ENCODE results near the gene VARS2.
"Not testable (repeated sequence)": the region's sequence is repeated elsewhere in the genome, so short reads cannot be mapped to it uniquely, and the experiment has no call there.

VARS2 gene

GRCh38 chr6:30962716-30963115, 48.7 kb downstream of the VARS2 start:
- no peak for DNase-seq (ENCODE audit: low read depth, low spot score)

DNA sequence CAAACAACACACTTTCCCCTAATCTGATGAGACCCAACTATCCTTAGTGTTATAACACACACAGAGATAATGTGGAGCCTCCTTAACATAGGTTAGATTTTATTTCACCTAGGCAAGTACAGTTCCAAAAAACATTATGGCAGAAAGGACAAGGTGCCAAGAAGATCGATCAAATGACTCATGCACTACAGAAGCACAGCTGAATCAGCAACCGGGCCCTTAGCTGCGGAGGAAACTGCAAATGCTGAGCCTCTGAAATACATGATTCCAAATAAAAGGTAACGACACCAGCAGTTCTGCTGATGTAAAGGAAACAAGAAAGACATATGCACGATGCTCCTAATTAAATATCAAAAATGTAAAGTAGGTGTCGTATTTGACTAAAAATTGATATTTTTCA, 49.6 kb downstream of the VARS2 start:
- DNase-seq (ENCODE audit: low read depth, low spot score) = no peak

GRCh38 chr6:30964075-30964474, 50.0 kb downstream of the VARS2 start:
- no peak for DNase-seq (ENCODE audit: low read depth, low spot score)

DNA sequence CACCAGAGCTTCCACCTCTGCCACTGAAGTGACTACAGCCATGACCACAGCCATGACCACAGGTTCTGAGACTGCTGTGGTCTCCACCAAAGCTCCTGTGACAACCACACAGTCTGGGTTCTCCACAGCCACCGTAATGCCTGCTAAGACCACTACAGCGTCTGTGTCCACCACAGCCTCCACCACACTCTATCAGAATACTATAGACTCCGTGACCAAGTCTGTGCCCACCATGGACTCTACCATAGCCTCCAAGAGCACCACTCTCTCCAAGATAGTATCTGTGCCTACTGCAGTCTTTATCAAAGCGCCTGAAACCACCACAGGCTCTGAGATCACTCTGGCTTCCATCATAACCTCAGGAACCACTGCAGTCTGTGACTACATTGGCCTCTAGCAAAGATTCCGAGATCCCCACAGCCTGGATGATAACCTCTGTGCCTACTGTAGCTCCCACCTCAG, 51.1 kb downstream of the VARS2 start:
- no peak for DNase-seq (ENCODE audit: low read depth, low spot score)

GRCh38 chr6:30966154-30966553, 52.1 kb downstream of the VARS2 start:
- no peak for DNase-seq (ENCODE audit: low read depth, low spot score)

DNA sequence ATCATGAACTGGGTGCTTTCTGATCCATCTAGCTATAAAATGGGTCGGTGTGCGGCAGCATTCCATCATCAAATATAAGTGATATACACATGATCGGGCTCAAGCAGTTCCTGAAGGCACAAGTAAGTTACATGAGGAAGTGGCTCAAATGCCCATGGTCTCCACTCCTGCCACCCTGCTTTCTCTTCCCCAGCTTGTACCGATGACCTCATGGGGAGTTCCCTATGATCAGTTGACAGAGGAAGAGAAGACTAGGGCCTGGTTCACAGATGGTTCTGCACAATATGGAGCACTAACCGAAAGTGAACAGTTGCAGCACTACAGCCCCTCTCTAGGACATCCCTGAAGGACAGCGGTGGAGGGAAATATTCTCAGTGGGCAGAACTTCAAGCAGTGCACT, 55.1 kb downstream of the VARS2 start:
- DNase-seq (ENCODE audit: low read depth, low spot score) = not testable (repeated sequence)

GRCh38 chr6:30970946-30971345, 56.9 kb downstream of the VARS2 start:
- no peak for DNase-seq (ENCODE audit: low read depth, low spot score)

DNA sequence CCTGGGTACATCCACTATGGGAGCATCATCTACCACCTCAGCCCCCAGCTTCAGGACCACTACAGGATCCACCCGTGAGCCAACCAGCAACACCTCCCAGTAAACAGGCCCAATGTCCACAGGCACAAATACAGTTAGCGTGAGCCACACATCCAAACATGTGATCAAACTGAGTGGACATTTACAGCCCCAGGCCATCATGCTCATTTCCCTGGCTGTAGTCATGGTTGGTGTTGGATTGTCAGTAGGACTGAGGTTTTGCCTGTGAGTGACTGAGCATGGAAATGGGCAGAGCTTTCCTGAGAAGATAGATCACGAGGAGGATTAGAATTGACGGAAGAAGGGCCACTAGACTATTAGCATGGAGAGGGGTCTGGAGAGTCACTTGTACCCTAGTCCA, 58.8 kb downstream of the VARS2 start:
- DNase-seq (ENCODE audit: low read depth, low spot score) = no peak

DNA sequence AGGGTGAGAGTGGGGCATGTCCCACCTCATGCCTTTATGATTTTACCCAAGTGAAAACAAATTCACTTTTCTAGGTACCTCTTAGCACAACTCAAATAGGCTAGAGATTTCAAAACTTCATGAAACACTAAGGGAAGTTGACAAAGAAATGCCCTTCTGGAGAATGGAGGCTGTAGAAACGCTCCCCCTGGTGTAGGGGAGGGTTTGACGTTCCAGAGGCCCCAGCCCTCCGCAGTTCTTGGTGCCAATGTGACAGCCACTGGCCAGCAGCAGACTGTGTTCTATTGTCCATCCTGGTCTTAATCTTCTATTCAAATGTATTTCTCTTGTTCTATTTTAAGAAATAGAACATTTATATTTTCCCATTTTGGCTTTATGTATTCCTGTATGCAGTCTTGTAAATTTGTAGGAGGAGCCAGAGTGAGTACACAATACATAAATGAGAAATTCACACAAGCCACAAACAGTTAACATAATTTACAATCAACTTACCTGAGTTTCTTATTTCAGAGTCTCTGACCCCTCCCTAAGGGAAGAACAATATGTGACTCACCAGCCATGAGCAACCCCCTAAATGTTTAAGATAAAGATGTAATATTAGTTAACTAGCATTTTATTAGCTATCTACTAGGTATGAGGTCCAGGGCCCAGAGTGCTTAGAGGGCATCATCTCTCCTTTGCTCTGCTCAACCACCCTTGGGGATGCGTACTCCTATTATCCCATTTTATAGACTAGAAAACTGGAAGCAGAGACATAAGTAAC, 60.6 kb downstream of the VARS2 start:
- DNase-seq (ENCODE audit: low read depth, low spot score) = no peak
